NCI-H82 (cell line): Measurements from ENCODE around the gene SLC36A3.

Source experiments
- DNase-seq: peaks from one replicate; lab custom pipeline; 2025; lab: John Stamatoyannopoulos, UW

The SLC36A3 gene

GRCh38 chr5:151298063-151298855, 5.3 kb downstream of the SLC36A3 start:
- peak; percentile 89 for DNase-seq

GRCh38 chr5:151296974-151297373, 6.6 kb downstream of the SLC36A3 start:
- DNase-seq = no peak

- no peak for DNase-seq
Observed at GRCh38 chr5:151296478-151296830, 7.1 kb downstream of the SLC36A3 start.

GRCh38 chr5:151295791-151296477, 7.6 kb downstream of the SLC36A3 start:
- DNase-seq = no peak

GRCh38 chr5:151295138-151295537, 8.4 kb downstream of the SLC36A3 start:
- DNase-seq = no peak

DNA sequence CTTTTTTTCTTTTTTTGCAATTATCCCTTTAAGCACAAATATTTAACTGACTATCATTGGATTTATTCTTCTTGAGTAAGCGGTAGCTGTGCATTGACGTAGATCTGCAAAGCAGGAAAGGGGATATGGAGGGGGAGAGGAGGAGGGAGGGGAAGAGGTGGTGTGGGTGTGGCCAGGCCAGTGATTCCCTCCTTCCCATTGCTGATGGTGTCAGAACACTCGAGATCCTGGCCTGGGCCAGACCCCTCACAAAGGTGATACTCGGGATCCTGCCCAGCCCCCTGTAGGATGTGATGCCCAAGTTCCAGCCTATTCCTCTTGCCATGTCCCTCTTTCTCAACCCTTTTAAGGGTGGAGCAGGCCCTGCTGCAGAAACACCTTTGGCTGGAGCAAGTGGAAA, 9.9 kb downstream of the SLC36A3 start:
- DNase-seq = no peak

DNA sequence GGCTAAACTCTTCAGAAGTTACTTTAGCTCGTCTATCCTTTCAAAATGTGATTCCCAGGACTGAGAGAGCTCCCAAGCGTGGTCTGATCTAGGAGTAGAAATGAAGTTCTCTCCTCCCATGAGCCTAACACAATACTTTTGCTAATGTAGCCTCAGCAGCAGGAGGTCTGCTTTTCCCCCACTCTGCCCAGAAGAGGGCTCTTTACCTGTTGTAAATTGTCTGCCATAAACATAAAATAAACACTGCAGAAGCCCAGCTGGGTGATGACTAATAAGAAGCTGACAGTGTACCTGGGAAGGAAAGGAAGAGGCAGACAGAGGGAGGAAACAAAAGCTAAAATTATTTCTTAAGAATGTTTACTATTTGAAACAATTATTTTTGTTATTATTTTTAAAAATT, 15.4 kb downstream of the SLC36A3 start:
- no peak for DNase-seq

DNA sequence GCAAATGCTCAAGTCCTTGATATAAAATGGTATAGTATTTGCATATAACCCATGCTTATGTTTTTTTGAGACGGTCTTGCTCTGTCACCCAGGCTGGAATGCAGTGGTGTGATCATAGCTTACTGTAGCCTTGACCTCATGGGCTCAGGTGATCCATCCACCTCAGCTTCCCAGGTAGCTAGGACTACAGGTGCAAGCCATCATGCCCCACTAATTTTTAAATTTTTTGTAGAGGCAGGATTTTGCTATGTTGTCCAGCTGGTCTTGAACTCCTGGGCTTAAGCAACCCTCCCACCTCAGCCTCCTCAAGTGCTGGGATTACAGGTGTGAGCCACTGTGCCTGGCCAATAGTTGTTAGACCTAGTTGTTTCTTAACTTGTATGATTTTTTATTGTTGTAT, 17.3 kb downstream of the SLC36A3 start:
- DNase-seq = no peak

GRCh38 chr5:151285683-151286082, 17.9 kb downstream of the SLC36A3 start:
- DNase-seq = no peak

- DNase-seq = no peak
Observed at GRCh38 chr5:151284392-151284967, 19.1 kb downstream of the SLC36A3 start.

- DNase-seq = no peak
Observed at GRCh38 chr5:151283120-151283825, 20.3 kb downstream of the SLC36A3 start.

DNA sequence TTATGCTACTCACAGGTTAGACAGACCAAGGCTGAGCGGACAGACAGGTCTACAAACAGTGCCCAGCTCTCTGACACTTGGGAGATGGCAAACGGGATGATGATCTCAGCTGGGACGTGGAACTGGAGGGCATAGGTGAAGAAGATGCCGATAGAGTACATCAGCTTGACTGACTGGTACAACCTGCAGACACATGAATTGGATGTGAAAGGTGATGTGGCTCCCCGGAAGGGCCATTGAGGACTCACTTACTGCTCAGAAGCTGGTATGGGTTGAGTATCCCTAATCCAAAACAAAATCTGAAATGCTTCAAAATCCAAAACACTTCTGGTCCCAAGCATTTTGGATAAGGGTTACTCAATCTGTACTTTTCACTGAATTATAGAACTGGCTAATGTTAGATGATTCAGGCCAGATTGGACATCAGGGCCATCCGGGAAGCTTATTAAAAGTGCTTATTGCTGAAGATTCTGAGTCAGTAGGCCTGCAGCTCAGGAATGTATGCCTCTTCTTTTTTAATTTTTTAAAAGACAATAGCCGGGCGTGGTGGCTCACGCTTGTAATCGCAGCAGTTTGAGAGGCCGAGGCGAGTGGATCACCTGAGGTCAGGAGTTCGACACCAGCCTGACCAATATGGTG, 22.4 kb downstream of the SLC36A3 start:
- DNase-seq = no peak

GRCh38 chr5:151280443-151280842, 23.1 kb downstream of the SLC36A3 start:
- no peak for DNase-seq

DNA sequence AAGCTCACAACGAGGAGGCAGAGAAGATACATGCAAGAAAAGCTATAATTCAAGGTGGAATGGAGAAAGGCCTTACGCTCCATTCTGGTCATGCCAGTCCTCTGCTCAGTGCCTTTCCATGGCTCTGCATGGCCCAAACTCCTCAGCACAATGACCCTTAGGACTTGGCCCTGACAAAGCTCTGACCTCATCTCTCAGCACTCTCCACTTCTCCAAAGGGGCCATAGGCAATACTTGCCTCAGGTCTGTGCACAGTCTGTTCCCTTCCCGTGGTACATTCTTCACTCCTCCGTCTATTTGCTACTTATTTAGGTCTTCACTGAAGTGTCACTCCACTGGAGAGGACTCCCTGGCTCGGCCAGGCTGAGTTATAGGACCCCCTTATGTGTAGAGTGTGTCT, 24.7 kb downstream of the SLC36A3 start:
- DNase-seq = no peak

GRCh38 chr5:151275803-151276202, 27.8 kb downstream of the SLC36A3 start:
- DNase-seq = no peak

- no peak for DNase-seq
Observed at GRCh38 chr5:151274666-151275065, 28.9 kb downstream of the SLC36A3 start.

- DNase-seq = no peak
Observed at GRCh38 chr5:151271336-151271735, 32.2 kb downstream of the SLC36A3 start.

- no peak for DNase-seq
Observed at GRCh38 chr5:151270599-151270998, 33.0 kb downstream of the SLC36A3 start.

DNA sequence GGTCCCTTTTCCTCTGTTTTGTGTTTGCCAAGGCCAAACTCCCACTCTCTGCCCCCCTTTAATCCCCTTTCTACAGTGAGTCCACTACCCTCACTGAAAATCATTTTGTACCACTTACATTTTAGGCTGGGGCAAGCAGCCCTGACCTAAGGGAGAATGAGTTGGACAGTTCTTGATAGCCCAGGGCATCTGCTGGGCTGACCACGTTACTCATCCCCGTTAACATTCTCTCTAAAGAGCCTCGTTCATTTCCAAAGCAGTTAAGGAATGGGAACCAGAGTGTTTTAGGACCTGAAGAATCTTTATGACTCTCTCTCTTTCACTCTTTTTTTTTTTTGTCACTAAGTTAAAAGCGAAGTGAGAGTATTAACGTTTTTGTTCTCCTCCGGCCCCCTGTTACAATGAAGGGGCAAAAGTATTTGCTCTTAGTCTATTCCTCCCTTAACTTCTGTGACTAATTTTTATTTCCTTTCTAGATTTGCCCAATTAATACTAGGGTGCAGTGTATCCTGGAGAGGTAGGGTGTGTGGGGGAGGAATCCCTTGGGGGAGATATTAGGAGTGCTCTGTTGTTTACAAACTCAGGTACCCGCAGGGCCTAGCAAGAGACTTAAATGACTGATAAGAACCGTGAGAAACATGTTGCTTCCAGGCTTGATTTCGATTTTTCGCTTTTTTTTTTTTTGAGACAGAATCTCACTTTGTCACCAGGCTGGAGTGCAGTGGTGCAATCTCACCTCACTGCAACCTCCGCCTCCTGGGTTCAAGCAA, 35.9 kb downstream of the SLC36A3 start:
- no peak for DNase-seq

GRCh38 chr5:151264113-151264512, 39.5 kb downstream of the SLC36A3 start:
- no peak for DNase-seq

GRCh38 chr5:151262532-151262931, 41.0 kb downstream of the SLC36A3 start:
- DNase-seq = no peak
